Neural cell (in vitro differentiated cells): ENCODE results near the gene WWC2. TPM values are rescaled to one million over a fixed set of nuclear protein-coding genes. Genes with fewer than 3 reads are reported as not detected.

Experiments used
- H2AFZ ChIP-seq: fragments of 200-600, 300-800 bp; sonication (generic), shearing (Covaris generic); 2 replicates; pipeline ENCODE4 v1.6.0; 2014; ENCODE audit warnings: low read depth, mild to moderate bottlenecking, antibody characterized with exemption, low read length, moderate library complexity
- H3F3A ChIP-seq: fragments of 200-600 bp; shearing (Covaris generic); 2 replicates; pipeline ENCODE4 v1.6.1; 2016; ENCODE audit warnings: mild to moderate bottlenecking, moderate library complexity, mixed read lengths, antibody characterized with exemption, low read length; ENCODE audit not compliant: insufficient read depth, poor library complexity, severe bottlenecking
- H3K27ac ChIP-seq: fragments of 200-600, 300-800 bp; sonication (generic), shearing (Covaris generic); 2 replicates; pipeline ENCODE4 v1.5.1; 2014; ENCODE audit warnings: mild to moderate bottlenecking, low read length, moderate library complexity
- H3K27me3 ChIP-seq: fragments of 300-800, 200-600 bp; sonication (generic), shearing (Covaris generic); 2 replicates; pipeline ENCODE4 v1.6.0; 2014; ENCODE audit warnings: mild to moderate bottlenecking, low read depth, low read length, moderate library complexity; ENCODE audit not compliant: insufficient read depth
- H3K36me3 ChIP-seq: fragments of 300-800, 200-600 bp; sonication (generic), shearing (Covaris generic); 2 replicates; pipeline ENCODE4 v1.5.1; 2014; ENCODE audit warnings: mild to moderate bottlenecking, antibody characterized with exemption, low read length, moderate library complexity; ENCODE audit not compliant: insufficient read depth
- H3K4me2 ChIP-seq: fragments of 300-800, 200-600 bp; sonication (generic), shearing (Covaris generic); 2 replicates; pipeline ENCODE4 v1.6.0; 2014; ENCODE audit warnings: mild to moderate bottlenecking, low read length
- H3K4me3 ChIP-seq: fragments of 300-800, 200-600 bp; sonication (generic), shearing (Covaris generic); 2 replicates; pipeline ENCODE4 v1.5.1; 2014; ENCODE audit warnings: mild to moderate bottlenecking, low read length, moderate library complexity
- H3K79me2 ChIP-seq: fragments of 200-600 bp; shearing (Covaris generic); replicated peaks from 2 replicates; pipeline ENCODE4 v1.6.0; 2014; ENCODE audit warnings: mild to moderate bottlenecking, low read length, moderate library complexity; ENCODE audit not compliant: insufficient read depth
- H3K9ac ChIP-seq: fragments of 300-800, 200-600 bp; sonication (generic), shearing (Covaris generic); 2 replicates; pipeline ENCODE4 v1.6.1; 2016; ENCODE audit warnings: mild to moderate bottlenecking, low read length, mixed read lengths
- H3K9me2 ChIP-seq: fragments of 200-600 bp; shearing (Covaris generic); 2 replicates; pipeline ENCODE4 v1.6.1; 2016; ENCODE audit warnings: mild to moderate bottlenecking, low read length, mixed read lengths; ENCODE audit not compliant: insufficient read depth
- H3K9me3 ChIP-seq: fragments of 200-600, 300-800 bp; sonication (generic), shearing (Covaris generic); 2 replicates; pipeline ENCODE4 v1.6.1; 2016; ENCODE audit warnings: mild to moderate bottlenecking, mixed run types, low read length, moderate library complexity, mixed read lengths
- H4K20me1 ChIP-seq: fragments of 200-600 bp; shearing (Covaris generic); 2 replicates; pipeline ENCODE4 v1.6.1; 2016; ENCODE audit warnings: mild to moderate bottlenecking, mixed run types; ENCODE audit not compliant: insufficient read depth
- CTCF ChIP-seq: fragments of 450-650 bp; IDR thresholded peaks from 2 replicates; pipeline ENCODE4 v1.5.1; 2014; ENCODE audit warnings: antibody characterized with exemption, mild to moderate bottlenecking, moderate library complexity; ENCODE audit not compliant: poor library complexity, severe bottlenecking
- EP300 ChIP-seq: fragments of 450-650 bp; conservative IDR thresholded peaks from 2 replicates; pipeline ENCODE4 v1.6.1; 2014; ENCODE audit warnings: antibody characterized with exemption, mild to moderate bottlenecking, moderate library complexity; ENCODE audit not compliant: poor library complexity, severe bottlenecking
- EZH2 ChIP-seq: fragments of 200-600, 300-800 bp; shearing (Covaris generic), sonication (generic); IDR thresholded peaks from 2 replicates; pipeline ENCODE4 v1.6.1; 2014; ENCODE audit warnings: antibody characterized with exemption, low read length, borderline replicate concordance, mild to moderate bottlenecking; ENCODE audit not compliant: insufficient read depth, poor library complexity, severe bottlenecking
- MXI1 ChIP-seq: fragments of 450-650 bp; conservative IDR thresholded peaks from 2 replicates; pipeline ENCODE4 v1.6.1; 2014; ENCODE audit warnings: antibody characterized with exemption, mild to moderate bottlenecking; ENCODE audit not compliant: poor library complexity, severe bottlenecking
- POLR2AphosphoS5 ChIP-seq: IDR thresholded peaks from 2 replicates; pipeline ENCODE4 v1.6.1; 2012
- RAD21 ChIP-seq: fragments of 450-650 bp; conservative IDR thresholded peaks from 2 replicates; pipeline ENCODE4 v1.6.1; 2014; ENCODE audit warnings: antibody characterized with exemption, mild to moderate bottlenecking, moderate library complexity
- REST ChIP-seq: IDR thresholded peaks from 2 replicates; pipeline ENCODE4 v1.6.1; 2012; ENCODE audit warnings: borderline replicate concordance
- SMC3 ChIP-seq: fragments of 450-650 bp; conservative IDR thresholded peaks from 2 replicates; pipeline ENCODE4 v1.6.1; 2014; ENCODE audit warnings: antibody characterized with exemption, mild to moderate bottlenecking, moderate library complexity; ENCODE audit not compliant: poor library complexity
- TAF1 ChIP-seq: IDR thresholded peaks from 2 replicates; pipeline ENCODE4 v1.6.1; 2012; ENCODE audit warnings: low read depth
- polyA plus RNA-seq: library from polyadenylated mRNA; depleted of rRNA; stranded (reverse); fragments of >200 nt; gene quantifications from 2 replicates; pipeline ENCODE4 v1.2.3, GENCODE V29; 2014

The WWC2 gene
- polyA plus RNA-seq, 1 donor from 2014 or later: 5.7 TPM

GRCh38 chr4:183347146-183347545 lies 248.1 kb downstream of the WWC2 start:
- no peak for TF ChIP-seq TAF1
- TF ChIP-seq RAD21: no peak
- TF ChIP-seq POLR2AphosphoS5: no peak
- no peak for TF ChIP-seq SMC3
- no peak for TF ChIP-seq EP300
- no peak for TF ChIP-seq REST
- no peak for TF ChIP-seq CTCF
- Histone ChIP-seq H3K79me2 (no peaks in the 10 kb centered on the region), H3K9me3 (no peaks in the 10 kb centered on the region), H3K27ac (no peak overlapping the region), H4K20me1 (no peaks in the 10 kb centered on the region), H3K4me3 (no peak overlapping the region), H3K4me2 (no peak overlapping the region), H3F3A (no peaks in the 10 kb centered on the region), H3K36me3 (no peaks in the 10 kb centered on the region), H2AFZ (no peak overlapping the region), H3K27me3 (no peaks in the 10 kb centered on the region), H3K9me2 (no peaks in the 10 kb centered on the region), H3K9ac (no peak overlapping the region)

- Histone ChIP-seq H3K79me2 (no peaks in the 10 kb centered on the region), H3K4me2 (no peak overlapping the region), H3K27ac (no peak overlapping the region), H3K27me3 (no peaks in the 10 kb centered on the region), H2AFZ (no peak overlapping the region), H3F3A (no peaks in the 10 kb centered on the region), H4K20me1 (no peaks in the 10 kb centered on the region), H3K4me3 (no peak overlapping the region), H3K9ac (no peak overlapping the region), H3K36me3 (no peaks in the 10 kb centered on the region), H3K9me2 (no peaks in the 10 kb centered on the region), H3K9me3 (no peaks in the 10 kb centered on the region)
- TF ChIP-seq EZH2 (no peak), RAD21 (no peak)
These were observed 248.5 kb downstream of the WWC2 start for GRCh38 chr4:183347566-183347965.

- no peak overlapping the region for H3K27ac ChIP-seq
- H3F3A ChIP-seq: no peaks in the 10 kb centered on the region
- no peak overlapping the region for H3K4me2 ChIP-seq
- H3K9ac ChIP-seq: no peak overlapping the region
- no peaks in the 10 kb centered on the region for H3K36me3 ChIP-seq
- H3K79me2 ChIP-seq: no peaks in the 10 kb centered on the region
- no peak overlapping the region for H2AFZ ChIP-seq
- no peak for TF ChIP-seq TAF1
- no peak for TF ChIP-seq POLR2AphosphoS5
- no peak for TF ChIP-seq REST
- TF ChIP-seq CTCF: no peak
- TF ChIP-seq RAD21: no peak
- TF ChIP-seq EP300: no peak
- no peak for TF ChIP-seq EZH2
- TF ChIP-seq MXI1: no peak
- TF ChIP-seq SMC3: no peak
- H3K9me2 ChIP-seq: no peaks in the 10 kb centered on the region
- H3K4me3 ChIP-seq: no peak overlapping the region
- no peaks in the 10 kb centered on the region for H3K9me3 ChIP-seq
- no peaks in the 10 kb centered on the region for H4K20me1 ChIP-seq
- H3K27me3 ChIP-seq: no peaks in the 10 kb centered on the region
These were observed 249.1 kb downstream of the WWC2 start for GRCh38 chr4:183348136-183348535.
